K562 (cell line): Measurements from ENCODE around the gene ZNF775. TPM values are rescaled to one million over a fixed set of nuclear protein-coding genes. Genes with fewer than 3 reads are reported as not detected.
A peak's percentile ranks its signal among the peaks of the same experiment; 100 is the strongest.

Source experiments
- AFF4 ChIP-seq: sonication (generic); formaldehyde crosslinking; IDR thresholded peaks from 2 replicates; pipeline ENCODE4 v1.8.0; 2023; ENCODE audit warnings: mild to moderate bottlenecking, missing genetic modification reagents
- ASH1L ChIP-seq: fragments of 450-650 bp; IDR thresholded peaks from 2 replicates; pipeline ENCODE4 v1.6.1; 2018; ENCODE audit warnings: borderline replicate concordance, mild to moderate bottlenecking, low read depth; ENCODE audit not compliant: partially characterized antibody
- CEBPG ChIP-seq, 3 experiments: fragments of 200-800 bp in 1 of 3; sonication (Bioruptor generic) in 1 of 3; sonication (generic) in 1 of 3; formaldehyde crosslinking in 1 of 3; IDR thresholded peaks in 2 of 3; conservative IDR thresholded peaks in 1 of 3; 2 replicates each; pipeline versions ENCODE4 v1.6.1 to v1.8.0; 2016 to 2022; ENCODE audit warnings: missing compliant biosample characterization in 2 of 3, missing genetic modification characterization in 2 of 3, mild to moderate bottlenecking in 1 of 3, missing genetic modification reagents in 1 of 3
- E2F6 ChIP-seq, 2 experiments: IDR thresholded peaks; 2 replicates each; pipeline ENCODE4 v1.6.1; 2011; ENCODE audit warnings: borderline replicate concordance in 1 of 2, control low read depth in 1 of 2, low read depth in 1 of 2, low read length in 1 of 2, mild to moderate bottlenecking in 1 of 2, mixed read lengths in 1 of 2, moderate library complexity in 1 of 2; ENCODE audit not compliant: insufficient read depth in 1 of 2, insufficient read length in 1 of 2, poor library complexity in 1 of 2, severe bottlenecking in 1 of 2; ENCODE audit errors: extremely low read depth in 1 of 2
- LEF1 ChIP-seq: fragments of 450-650 bp; IDR thresholded peaks from 2 replicates; pipeline ENCODE4 v1.6.1; 2016; ENCODE audit warnings: mild to moderate bottlenecking
- NFIX ChIP-seq: fragments of 250-450 bp; sonication (Bioruptor Pico); IDR thresholded peaks from 2 replicates; pipeline ENCODE4 v1.4.0; 2020; ENCODE audit warnings: low read depth, mild to moderate bottlenecking, moderate library complexity
- ZNF407 ChIP-seq: fragments of 450-650 bp; IDR thresholded peaks from 2 replicates; pipeline ENCODE4 v1.6.1; 2016; ENCODE audit warnings: low read depth
- polyA plus RNA-seq, 8 experiments: library from polyadenylated mRNA; depleted of rRNA in 4 of 8; stranded (reverse) in 5 of 8; unstranded in 3 of 8; fragments of >200 nt; fragmentation: Nextera tagmentation in 2 of 8; fragmentation: Illumina TruSeq in 1 of 8; extraction: Ambion mirVana in 2 of 8; extraction: Trizol in 1 of 8; gene quantifications; 2 replicates each; pipeline versions ENCODE4 v1.2.1 to v1.2.3, GENCODE V29; 2011 to 2014; ENCODE audit warnings: inconsistent platforms in 1 of 8, missing spikeins in 1 of 8
- total RNA-seq, 7 experiments: library from RNA; depleted of rRNA in 6 of 7; stranded (reverse); fragments of >200 nt in 6 of 7; fragmentation: Illumina TruSeq in 2 of 7; extraction: Trizol in 2 of 7; gene quantifications; 2 replicates each; pipeline versions ENCODE4 v1.2.1 to v1.2.3, GENCODE V29; 2011 to 2021; ENCODE audit warnings: low replicate concordance in 1 of 7

The ZNF775 gene
- total and polyA plus RNA-seq, 9 of the 15 experiments (the other 6 are each of a cell fraction or from before 2014, with no cell fraction given): 0.04 to 18.7 (median 4.9) TPM

GRCh38 chr7:150405584-150406311 is 26.6 kb downstream of the ZNF775 start (continued):
- TF ChIP-seq ZNF407: no peak
- peak; percentile 2 for TF ChIP-seq AFF4 (CRISPR knock-in tag)
- peak; percentile 69 for TF ChIP-seq CEBPG (CRISPR knock-in tag; IDR thresholded peaks at IDR 0.05)
- TF ChIP-seq CEBPG (tag; conservative IDR thresholded peaks at IDR 0.05 in 1 of 2, IDR thresholded peaks at IDR 0.05 in 1 of 2): no peak
- TF ChIP-seq LEF1: peak; percentile 67; the same call in 1 of the 2 replicates
- TF ChIP-seq E2F6 (IDR thresholded peaks at IDR 0.05; ENCODE audit: borderline replicate concordance in 1 of 2, extremely low read depth in 1 of 2, insufficient read depth in 1 of 2, insufficient read length in 1 of 2, low read depth in 1 of 2, low read length in 1 of 2, poor library complexity in 1 of 2, severe bottlenecking in 1 of 2): peak; percentile 15 to 17
- TF ChIP-seq ASH1L: peak; percentile 17
- no peak for TF ChIP-seq NFIX (CRISPR knock-in tag)
